Memory B cell (primary cell): Measurements from ENCODE around the gene ADGRA1.
"Not testable (repeated sequence)": the region's sequence is repeated elsewhere in the genome, so short reads cannot be mapped to it uniquely, and the experiment has no call there.

ENCODE experiments used
- ATAC-seq: fragments of 150-1000 bp; cut with Tn5 transposase; 2 replicates; pipeline ENCODE4 v1.10.0; 2021; ENCODE audit warnings: low read depth, mild to moderate bottlenecking, moderate library complexity
- DNase-seq, 2 donors: peaks; one replicate each; pipeline ENCODE4 v3.0.0; 2022; ENCODE audit warnings: low spot score in 2 of 2
- H3K27ac Mint-ChIP-seq: one replicate; pipeline ENCODE4 v1.8.0; 2022; ENCODE audit warnings: mild to moderate bottlenecking, moderate library complexity, mixed read lengths
- H3K27me3 Mint-ChIP-seq: one replicate; pipeline ENCODE4 v1.8.0; 2022; ENCODE audit warnings: mixed read lengths
- H3K36me3 Mint-ChIP-seq: one replicate; pipeline ENCODE4 v1.8.0; 2022; ENCODE audit warnings: mild to moderate bottlenecking, mixed read lengths
- H3K4me1 Mint-ChIP-seq: one replicate; pipeline ENCODE4 v1.8.0; 2022; ENCODE audit warnings: mixed read lengths
- H3K4me3 Mint-ChIP-seq: one replicate; pipeline ENCODE4 v1.8.0; 2022; ENCODE audit warnings: mild to moderate bottlenecking, moderate library complexity, mixed read lengths
- H3K9me3 Mint-ChIP-seq: one replicate; pipeline ENCODE4 v1.8.0; 2022; ENCODE audit warnings: mixed read lengths

The ADGRA1 gene

GRCh38 chr10:133047526-133048123 is 40.1 kb upstream of the ADGRA1 start:
- no peaks in the 10 kb centered on the region for H3K36me3 Mint-ChIP-seq

DNA sequence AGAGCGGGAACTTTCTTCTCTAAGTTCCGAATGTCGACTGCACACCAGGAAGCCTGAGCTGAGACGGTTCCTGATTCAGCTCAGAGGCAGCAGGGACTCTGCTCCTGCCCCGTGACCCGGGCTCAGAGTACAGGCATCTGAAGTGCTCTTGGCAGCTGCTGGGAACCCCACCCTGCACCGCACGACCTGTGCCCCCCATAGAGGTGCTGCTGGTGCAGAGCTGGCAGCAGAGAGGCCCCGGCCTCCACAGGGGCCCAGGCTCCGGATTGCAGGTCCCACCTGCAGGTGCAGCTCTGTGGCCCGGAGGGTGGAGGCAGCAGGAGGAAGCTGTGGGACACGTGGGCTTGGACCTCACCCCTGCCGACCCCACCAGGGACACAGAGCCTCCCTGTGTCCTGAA is 39.5 kb upstream of the ADGRA1 start:
- no peak overlapping the region for H3K4me3 Mint-ChIP-seq
- no peak for ATAC-seq
- H3K27ac Mint-ChIP-seq, result no peak overlapping the region
- H3K27me3 Mint-ChIP-seq, result peaks cover 2% of the 10 kb centered on the region
- H3K36me3 Mint-ChIP-seq, result no peaks in the 10 kb centered on the region
- no peaks in the 10 kb centered on the region for H3K9me3 Mint-ChIP-seq
- DNase-seq, result no peak
- H3K4me1 Mint-ChIP-seq, result no peaks in the 10 kb centered on the region

More at GRCh38 chr10:133047526-133048123, 40.1 kb upstream of the ADGRA1 start:
- no peak for DNase-seq
- no peaks in the 10 kb centered on the region for H3K4me1 Mint-ChIP-seq
- H3K27ac Mint-ChIP-seq, result no peak overlapping the region
- H3K4me3 Mint-ChIP-seq, result no peak overlapping the region
- H3K27me3 Mint-ChIP-seq, result peaks cover 2% of the 10 kb centered on the region
- no peaks in the 10 kb centered on the region for H3K9me3 Mint-ChIP-seq
- no peak for ATAC-seq

DNA sequence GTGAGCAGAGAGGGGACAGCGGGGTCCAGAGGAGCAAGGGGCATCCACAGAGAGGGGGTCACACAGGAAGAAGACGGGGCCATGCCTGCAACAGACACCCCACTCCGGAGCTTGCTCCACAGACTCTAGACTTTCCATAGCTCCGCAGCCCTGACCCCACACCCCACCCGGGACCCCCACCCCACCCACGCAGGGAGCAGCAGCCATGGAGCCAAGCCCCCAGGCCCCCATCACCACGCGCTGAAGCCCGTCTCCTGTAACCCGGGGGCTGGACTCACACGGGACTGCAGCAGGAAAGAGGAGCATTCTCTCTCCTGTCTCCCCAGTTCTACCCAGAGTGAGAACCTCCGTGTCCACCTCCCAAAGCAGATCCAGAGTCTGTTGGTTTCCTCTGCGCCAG is 38.8 kb upstream of the ADGRA1 start:
- DNase-seq (no peak), ATAC-seq (no peak)
- Mint-ChIP-seq H3K4me1 (no peaks in the 10 kb centered on the region), H3K27ac (no peak overlapping the region), H3K27me3 (peaks cover 2% of the 10 kb centered on the region), H3K4me3 (no peak overlapping the region), H3K36me3 (no peaks in the 10 kb centered on the region), H3K9me3 (no peaks in the 10 kb centered on the region)

DNA sequence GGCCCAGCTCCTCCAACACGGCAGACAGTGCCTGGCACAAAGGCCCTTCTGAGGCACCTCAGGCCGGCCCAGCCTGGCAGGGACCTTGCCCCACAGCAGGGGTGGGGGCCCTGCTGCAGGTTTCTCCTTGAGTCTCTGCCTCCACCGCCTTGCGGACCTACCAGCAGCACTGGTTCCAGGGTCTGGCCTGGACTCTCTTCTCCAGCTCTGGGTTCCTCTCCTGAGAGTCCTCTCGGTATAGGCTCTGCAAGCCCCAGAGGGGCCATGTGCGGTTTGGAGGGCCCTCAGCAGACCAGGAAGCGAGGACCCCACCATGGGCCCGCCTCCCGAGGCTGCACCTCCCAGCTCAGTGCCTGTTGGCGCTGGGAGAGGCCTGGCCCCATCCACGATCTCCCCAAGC is 38.1 kb upstream of the ADGRA1 start:
- no peaks in the 10 kb centered on the region for H3K9me3 Mint-ChIP-seq
- H3K27ac Mint-ChIP-seq, result no peak overlapping the region
- no peaks in the 10 kb centered on the region for H3K36me3 Mint-ChIP-seq
- DNase-seq, result no peak
- H3K27me3 Mint-ChIP-seq, result peaks cover 2% of the 10 kb centered on the region
- no peaks in the 10 kb centered on the region for H3K4me1 Mint-ChIP-seq
- ATAC-seq, result no peak
- H3K4me3 Mint-ChIP-seq, result no peak overlapping the region

- Mint-ChIP-seq H3K9me3 (no peaks in the 10 kb centered on the region), H3K4me1 (no peaks in the 10 kb centered on the region), H3K36me3 (no peaks in the 10 kb centered on the region), H3K4me3 (no peak overlapping the region), H3K27me3 (peaks cover 2% of the 10 kb centered on the region), H3K27ac (no peak overlapping the region)
- no peak for DNase-seq
- ATAC-seq, result no peak
Measured at GRCh38 chr10:133050371-133050770, 37.4 kb upstream of the ADGRA1 start.

DNA sequence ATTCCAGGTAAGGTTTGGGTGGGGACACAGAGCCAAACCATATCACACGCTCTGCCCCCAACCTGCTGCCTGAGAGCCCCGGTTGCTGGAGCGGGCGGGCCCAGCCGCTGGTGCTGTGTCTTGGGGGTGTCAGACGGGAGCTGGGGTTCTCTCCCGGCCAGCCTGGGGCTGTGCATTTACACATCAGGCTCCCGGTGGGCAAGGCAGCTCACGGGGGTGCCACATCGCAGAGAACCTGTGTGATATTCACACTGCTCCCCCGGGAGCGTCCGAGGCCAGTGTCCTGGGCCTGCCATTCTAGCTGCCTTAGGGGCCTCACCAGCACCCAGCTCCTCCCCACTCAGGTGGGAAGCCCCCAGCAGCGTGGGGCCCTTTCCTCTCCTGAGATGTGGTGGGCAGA is 35.6 kb upstream of the ADGRA1 start:
- Mint-ChIP-seq H3K9me3 (no peaks in the 10 kb centered on the region), H3K27me3 (peaks cover 6% of the 10 kb centered on the region), H3K4me3 (no peak overlapping the region), H3K4me1 (peaks cover 2% of the 10 kb centered on the region), H3K36me3 (no peaks in the 10 kb centered on the region), H3K27ac (no peak overlapping the region)
- DNase-seq (no peak), ATAC-seq (no peak)

GRCh38 chr10:133053527-133054133 is 34.1 kb upstream of the ADGRA1 start:
- not testable (repeated sequence) for H3K27ac Mint-ChIP-seq, H3K4me3 Mint-ChIP-seq, H3K36me3 Mint-ChIP-seq, ATAC-seq, H3K4me1 Mint-ChIP-seq, DNase-seq, H3K9me3 Mint-ChIP-seq
- peaks cover 10% of the 10 kb centered on the region for H3K27me3 Mint-ChIP-seq

DNA sequence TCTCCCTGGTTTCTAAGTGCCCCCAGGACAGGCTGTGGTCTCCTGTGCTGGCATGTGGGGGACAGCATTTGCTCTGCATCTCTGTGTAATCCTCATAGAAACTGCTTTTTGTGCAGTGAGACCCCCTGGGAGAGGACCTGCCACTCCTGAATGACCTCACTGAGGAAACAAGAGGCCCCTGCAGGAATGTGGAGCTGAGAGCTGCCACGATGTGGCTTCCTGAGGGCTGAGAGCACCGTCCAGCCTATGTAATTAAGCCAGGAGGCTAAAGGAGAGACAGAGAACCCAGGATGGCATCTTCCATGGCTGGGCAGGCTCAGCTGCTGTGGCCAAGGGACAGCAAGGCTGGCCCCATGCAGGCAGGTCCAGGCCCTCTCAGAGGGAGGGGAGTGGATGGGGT is 32.3 kb upstream of the ADGRA1 start:
- ATAC-seq (no peak), DNase-seq (no peak)
- Mint-ChIP-seq H3K27ac (no peak overlapping the region), H3K9me3 (no peaks in the 10 kb centered on the region), H3K27me3 (peaks cover 12% of the 10 kb centered on the region), H3K36me3 (no peaks in the 10 kb centered on the region), H3K4me1 (peaks cover 10% of the 10 kb centered on the region), H3K4me3 (no peak overlapping the region)

- peaks cover 12% of the 10 kb centered on the region for H3K27me3 Mint-ChIP-seq
- no peaks in the 10 kb centered on the region for H3K9me3 Mint-ChIP-seq
- peaks cover 10% of the 10 kb centered on the region for H3K4me1 Mint-ChIP-seq
- H3K4me3 Mint-ChIP-seq, result no peak overlapping the region
- H3K27ac Mint-ChIP-seq, result no peak overlapping the region
- no peaks in the 10 kb centered on the region for H3K36me3 Mint-ChIP-seq
- ATAC-seq, result no peak
- DNase-seq, result no peak
Measured at GRCh38 chr10:133056001-133056400, 31.7 kb upstream of the ADGRA1 start.

- no peak for DNase-seq
- Mint-ChIP-seq H3K4me1 (peaks cover 10% of the 10 kb centered on the region), H3K36me3 (no peaks in the 10 kb centered on the region), H3K9me3 (no peaks in the 10 kb centered on the region), H3K27me3 (peaks cover 12% of the 10 kb centered on the region), H3K4me3 (no peak overlapping the region), H3K27ac (no peak overlapping the region)
- no peak for ATAC-seq
Measured at GRCh38 chr10:133056651-133057178, 31.0 kb upstream of the ADGRA1 start.

GRCh38 chr10:133058331-133059092 is 29.2 kb upstream of the ADGRA1 start:
- H3K4me3 Mint-ChIP-seq, result no peak overlapping the region
- ATAC-seq (no peak), DNase-seq (no peak)
- H3K9me3 Mint-ChIP-seq, result no peaks in the 10 kb centered on the region
- no peaks in the 10 kb centered on the region for H3K36me3 Mint-ChIP-seq
- peaks cover 10% of the 10 kb centered on the region for H3K4me1 Mint-ChIP-seq
- H3K27me3 Mint-ChIP-seq, result peaks cover 12% of the 10 kb centered on the region
- no peak overlapping the region for H3K27ac Mint-ChIP-seq

DNA sequence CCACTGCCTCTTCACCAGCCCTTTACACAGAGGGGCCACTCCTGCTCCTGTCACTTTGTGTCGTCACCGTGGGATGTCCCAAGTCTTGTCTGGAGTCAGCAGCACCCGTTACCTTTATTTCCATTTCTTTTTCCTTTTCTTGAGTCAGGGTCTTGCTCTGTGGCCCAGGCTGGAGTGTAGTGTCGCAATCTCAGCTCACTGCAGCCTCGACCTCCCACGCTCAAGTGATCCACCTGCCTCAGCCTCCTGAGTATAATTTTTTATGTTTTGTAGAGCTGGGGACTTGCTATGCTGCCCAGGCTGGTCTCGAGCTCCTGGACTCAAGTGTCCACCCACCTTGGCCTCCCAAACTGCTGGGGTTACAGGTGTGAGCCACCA is 28.6 kb upstream of the ADGRA1 start:
- Mint-ChIP-seq H3K36me3 (no peaks in the 10 kb centered on the region), H3K27me3 (peaks cover 12% of the 10 kb centered on the region), H3K9me3 (no peaks in the 10 kb centered on the region), H3K4me3 (no peak overlapping the region), H3K4me1 (peaks cover 10% of the 10 kb centered on the region), H3K27ac (no peak overlapping the region)
- DNase-seq, result no peak
- no peak for ATAC-seq

DNA sequence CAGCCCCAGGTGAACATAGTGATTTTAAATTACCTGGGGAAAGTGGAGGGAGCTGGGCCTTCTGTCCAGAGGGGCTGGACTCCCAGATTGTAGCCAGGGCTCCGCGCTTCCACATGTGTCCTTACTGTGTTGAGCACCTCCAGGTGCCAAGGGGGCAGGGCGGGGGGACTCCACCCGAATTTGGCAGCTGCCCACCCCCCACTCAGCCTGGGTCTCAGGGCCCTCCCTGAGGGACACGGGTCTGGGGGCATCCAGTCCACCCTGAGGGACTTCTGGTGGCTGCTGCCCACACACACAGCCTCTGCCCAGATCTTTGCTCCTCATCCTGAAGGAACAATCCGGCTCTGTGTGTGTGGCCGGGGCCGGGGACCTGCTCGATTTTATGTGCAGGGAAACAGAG is 28.2 kb upstream of the ADGRA1 start:
- Mint-ChIP-seq H3K36me3 (no peaks in the 10 kb centered on the region), H3K27ac (no peak overlapping the region), H3K27me3 (peaks cover 12% of the 10 kb centered on the region), H3K4me3 (no peak overlapping the region), H3K9me3 (no peaks in the 10 kb centered on the region), H3K4me1 (peaks cover 10% of the 10 kb centered on the region)
- ATAC-seq (no peak), DNase-seq (no peak)

- no peak for ATAC-seq
- H3K27me3 Mint-ChIP-seq, result peaks cover 12% of the 10 kb centered on the region
- no peaks in the 10 kb centered on the region for H3K36me3 Mint-ChIP-seq
- H3K27ac Mint-ChIP-seq, result no peak overlapping the region
- H3K4me1 Mint-ChIP-seq, result peaks cover 10% of the 10 kb centered on the region
- H3K4me3 Mint-ChIP-seq, result no peak overlapping the region
- no peaks in the 10 kb centered on the region for H3K9me3 Mint-ChIP-seq
- DNase-seq, result no peak
Measured at GRCh38 chr10:133060022-133060421, 27.7 kb upstream of the ADGRA1 start.
